GM21526 (cell line): ENCODE results near the gene SLC30A2.
"Not testable (repeated sequence)": the region's sequence is repeated elsewhere in the genome, so short reads cannot be mapped to it uniquely, and the experiment has no call there.

Experiments
- ATAC-seq: cut with Tn5 transposase; IDR thresholded peaks from one replicate; pipeline ENCODE4 v1.9.1; 2021; ENCODE audit warnings: moderate library complexity; ENCODE audit not compliant: unreplicated experiment, low FRiP score

Gene SLC30A2, protein sequence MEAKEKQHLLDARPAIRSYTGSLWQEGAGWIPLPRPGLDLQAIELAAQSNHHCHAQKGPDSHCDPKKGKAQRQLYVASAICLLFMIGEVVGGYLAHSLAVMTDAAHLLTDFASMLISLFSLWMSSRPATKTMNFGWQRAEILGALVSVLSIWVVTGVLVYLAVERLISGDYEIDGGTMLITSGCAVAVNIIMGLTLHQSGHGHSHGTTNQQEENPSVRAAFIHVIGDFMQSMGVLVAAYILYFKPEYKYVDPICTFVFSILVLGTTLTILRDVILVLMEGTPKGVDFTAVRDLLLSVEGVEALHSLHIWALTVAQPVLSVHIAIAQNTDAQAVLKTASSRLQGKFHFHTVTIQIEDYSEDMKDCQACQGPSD

DNA sequence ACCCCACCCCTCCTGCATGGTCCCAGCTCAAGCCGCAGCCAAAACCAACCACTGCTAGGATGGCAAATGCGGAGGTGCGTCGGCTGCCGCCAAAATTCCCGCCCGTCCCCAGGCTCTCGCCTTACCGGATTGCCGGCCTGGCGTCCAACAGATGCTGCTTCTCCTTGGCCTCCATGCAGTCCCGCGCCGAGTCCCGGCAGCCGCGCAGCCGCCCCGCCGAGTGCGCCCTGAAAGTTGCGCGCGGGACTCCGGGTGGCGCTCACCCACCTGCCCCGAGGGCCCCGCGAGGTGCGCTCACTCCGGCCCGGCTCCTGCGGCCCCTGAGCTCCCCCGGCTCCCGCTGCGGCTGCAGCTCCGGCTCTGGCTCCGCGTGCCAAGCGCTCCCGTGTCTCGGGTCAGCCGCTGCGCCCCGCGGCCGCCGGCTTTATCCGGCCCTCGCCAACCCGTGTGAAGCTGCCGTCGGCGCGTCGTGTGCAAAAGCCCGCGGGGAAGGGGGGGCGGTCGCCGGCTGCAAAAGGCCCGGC is at the start of gene SLC30A2:
SLC30A2 (minus strand) TSS at position 397 of the 524 bp plus-strand sequence; CDS start at position 175, 222 bp downstream.
- no peak for ATAC-seq

DNA sequence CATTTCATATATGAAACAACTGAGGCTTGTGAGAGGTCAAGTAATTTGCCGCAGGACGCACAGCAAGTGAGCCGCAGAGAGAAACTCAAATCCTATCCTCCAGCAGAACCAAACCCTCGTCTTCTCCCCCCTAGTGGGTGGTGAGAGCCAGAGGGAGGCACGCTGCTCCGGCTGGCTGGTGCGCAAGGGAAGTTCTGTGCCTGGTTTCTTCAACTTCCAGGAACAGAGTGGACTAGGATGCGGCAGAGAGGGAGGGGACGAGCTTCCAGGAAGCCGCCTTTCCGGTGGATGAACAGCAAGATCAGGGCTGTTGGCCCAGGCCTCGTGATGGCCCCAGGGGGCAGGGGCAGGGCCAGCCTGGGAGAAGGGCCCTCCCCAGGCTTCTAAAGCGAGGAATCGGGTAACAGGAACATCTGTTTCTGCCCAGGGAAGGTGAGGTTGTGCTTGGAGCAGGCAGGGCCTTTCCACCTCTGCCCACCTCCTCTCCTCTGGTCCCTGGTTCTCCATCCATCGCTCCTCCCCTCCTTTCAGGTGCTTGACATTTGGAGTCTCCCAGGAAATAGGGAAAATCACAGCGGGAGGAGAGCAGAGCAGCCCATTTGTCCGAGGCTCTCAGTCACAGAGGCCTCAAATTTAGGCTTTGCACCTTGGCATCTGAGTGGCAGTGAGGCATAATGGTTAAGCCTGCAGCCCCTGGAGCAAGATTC is 48.9 kb upstream of the SLC30A2 start:
- no peak for ATAC-seq

DNA sequence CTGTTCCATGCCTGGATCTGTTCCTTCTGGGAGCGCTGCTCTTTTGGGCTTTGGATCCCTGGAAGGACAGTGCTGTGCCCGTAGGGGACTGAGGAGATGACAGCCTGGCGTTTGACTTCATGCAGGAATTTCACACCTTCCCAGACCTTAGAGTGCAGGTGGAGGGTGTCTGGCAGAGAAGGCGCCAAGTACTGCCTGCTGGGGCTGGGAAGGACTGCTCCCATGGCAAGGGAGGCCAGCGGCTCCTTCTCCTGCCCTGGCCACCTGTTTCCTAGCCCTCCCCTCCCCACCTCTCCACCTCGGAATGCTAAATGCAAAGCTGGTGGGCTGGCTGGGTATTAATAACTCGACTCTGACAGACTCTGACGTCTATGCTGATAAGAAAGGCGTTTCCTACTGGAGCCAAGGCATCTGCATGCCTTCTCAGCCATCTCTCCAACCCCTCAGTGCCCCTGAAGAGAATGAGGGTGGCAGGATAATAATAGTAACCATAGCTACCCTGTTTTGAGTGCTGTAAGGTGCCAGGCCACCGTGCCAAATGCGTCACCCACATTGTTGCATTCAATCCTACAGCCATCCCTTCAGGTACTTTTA is 48.3 kb upstream of the SLC30A2 start:
- ATAC-seq, result no peak

DNA sequence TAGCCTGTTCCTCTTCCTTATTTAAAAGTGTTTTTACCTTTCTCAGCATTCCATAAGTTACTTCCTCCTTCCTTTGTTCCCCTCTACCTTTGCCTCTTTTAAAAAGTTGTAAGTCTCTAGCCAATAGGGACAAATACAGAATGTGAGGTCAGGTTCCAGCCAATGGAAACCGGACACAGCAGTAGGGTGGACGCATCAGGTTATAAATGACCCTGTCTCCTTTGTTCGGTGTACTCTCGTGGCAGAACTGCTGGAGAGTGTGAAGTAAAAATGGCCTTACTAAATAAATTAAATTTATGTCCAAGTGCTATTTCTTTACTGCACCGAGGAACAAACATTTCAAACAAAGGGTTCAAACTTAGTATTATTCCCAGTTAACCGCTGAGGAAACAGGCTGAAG is 47.7 kb upstream of the SLC30A2 start:
- ATAC-seq, result not testable (repeated sequence)

DNA sequence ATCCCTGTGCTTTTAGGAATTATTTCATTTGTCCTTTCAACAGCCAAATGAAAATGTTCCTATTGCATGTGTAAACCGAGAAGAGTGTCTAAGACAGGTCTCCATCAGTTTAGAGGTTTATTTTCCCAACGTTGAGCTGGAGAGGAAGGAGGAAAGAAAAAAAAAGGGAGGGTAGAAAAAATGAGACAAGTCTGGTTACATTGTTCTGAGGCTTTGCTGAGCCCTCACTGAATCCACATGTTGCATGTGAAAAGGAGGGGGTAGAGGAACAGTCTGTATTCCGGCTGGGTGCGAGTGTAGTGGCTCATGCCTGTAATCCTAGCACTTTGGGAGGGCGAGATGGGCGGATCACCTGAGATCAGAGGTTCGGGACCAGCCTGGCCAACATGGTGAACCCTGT is 46.5 kb upstream of the SLC30A2 start:
- no peak for ATAC-seq

DNA sequence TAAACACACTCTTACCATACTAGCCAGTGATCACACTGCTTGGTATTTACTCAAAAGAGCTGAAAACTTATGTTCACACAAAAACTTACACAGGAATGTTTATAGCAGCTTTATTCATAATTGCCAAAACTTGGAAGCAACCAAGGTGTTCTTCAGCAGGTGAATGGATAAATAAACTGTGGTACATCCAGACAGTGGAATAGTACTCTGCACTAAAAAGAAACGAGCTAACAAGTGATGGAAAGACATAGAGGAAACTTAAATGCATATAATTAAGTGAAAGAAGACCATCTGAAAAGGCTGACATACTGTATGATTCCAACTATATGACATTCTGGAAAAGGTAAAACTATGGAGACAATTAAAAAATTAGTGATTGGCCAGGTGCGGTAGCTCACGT is 45.0 kb upstream of the SLC30A2 start:
- no peak for ATAC-seq

DNA sequence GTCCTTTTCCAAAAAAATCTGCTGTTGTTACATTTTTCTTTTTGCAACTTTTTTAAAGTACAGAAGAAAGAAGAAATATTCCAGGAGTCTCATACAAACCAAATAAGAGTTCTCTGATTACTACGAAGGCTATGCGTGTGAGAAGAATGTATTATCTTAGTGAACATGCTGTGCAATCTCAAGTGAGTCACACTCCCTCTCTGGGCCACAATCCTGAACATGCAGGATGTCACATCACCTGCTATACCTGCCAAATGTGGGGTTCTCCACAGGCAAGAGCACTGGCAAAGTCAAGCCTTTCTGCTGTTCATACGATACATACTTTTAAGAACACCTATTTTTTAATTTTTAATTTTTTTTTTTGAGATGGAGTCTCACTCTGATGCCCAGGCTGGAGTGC is 43.2 kb upstream of the SLC30A2 start:
- no peak for ATAC-seq

DNA sequence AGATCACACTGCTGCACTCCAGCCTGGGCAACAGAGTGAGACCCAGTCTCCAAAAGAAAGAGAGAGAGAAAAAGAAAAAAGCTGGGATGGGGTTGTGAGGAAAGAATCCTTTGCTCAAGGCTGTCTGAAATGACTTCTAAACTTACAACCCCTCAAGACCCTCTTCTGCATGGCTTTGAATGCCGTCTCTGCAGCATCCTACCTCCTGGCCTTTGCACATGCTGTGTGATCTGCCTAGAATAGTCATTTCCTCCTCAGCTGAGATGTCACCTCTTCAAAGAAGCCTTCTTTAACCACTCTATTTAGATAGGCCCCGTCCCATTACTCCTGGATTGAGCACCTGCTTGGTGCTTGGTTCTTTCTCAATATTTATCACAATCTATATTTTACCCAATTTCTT is 38.9 kb upstream of the SLC30A2 start:
- ATAC-seq, result no peak

DNA sequence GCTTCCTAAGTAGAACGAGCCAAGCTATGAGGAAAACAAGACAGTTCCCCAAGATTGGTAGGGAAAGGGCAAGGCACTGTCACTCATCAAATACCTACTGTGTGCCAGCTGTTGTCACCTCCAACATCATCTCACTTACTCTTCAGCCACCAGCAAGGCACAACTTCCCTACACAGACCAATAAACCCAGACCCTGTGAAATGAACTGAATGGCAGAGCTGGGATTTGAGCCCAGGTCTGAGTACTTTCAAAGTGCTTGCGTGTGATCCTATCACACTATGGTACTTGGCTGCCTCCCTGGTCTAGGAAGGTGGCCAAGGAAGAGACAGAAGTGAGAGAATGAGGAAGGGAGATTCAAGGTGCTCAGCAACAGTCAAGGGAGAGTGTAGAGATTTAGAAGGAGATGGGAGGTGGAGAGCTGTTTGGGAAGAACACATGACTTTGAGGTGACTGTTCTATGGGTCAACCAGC is 38.2 kb upstream of the SLC30A2 start:
- no peak for ATAC-seq

DNA sequence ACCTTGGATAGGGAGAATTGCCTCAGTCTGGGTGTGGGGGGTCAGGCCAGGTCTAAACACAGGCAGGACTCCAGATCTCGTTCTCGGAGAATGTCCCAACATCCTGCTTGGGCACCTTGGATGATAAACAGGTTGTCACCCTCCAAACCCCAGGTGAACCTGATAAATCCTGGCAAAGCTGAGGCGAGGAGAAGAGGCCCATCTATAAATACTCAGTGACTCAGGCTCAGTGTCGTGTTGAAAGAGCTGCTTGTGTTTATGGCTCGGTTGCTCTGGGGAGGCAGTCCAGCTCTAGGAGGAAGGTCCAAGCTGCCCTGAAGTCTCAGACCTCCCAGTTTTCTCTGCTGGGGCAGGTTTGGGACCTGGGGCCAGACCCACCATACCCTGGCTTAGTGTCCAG is 37.3 kb upstream of the SLC30A2 start:
- ATAC-seq, result no peak

DNA sequence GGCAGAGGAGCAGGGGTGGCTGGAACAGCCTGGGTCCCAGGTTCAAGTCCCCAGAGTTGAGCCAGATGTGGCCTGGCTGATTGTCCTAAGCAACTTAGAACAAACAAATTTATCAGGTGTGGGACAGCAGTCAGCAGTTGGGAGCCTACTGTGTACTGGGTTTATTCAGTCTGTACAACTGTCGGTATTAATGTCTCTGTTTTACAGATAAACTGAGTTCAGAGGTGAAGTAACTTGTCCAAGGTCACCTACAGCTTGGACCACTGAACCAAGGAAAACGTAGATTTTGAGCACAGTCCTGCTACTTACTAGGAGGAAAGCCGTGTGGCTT is 36.1 kb upstream of the SLC30A2 start:
- no peak for ATAC-seq

DNA sequence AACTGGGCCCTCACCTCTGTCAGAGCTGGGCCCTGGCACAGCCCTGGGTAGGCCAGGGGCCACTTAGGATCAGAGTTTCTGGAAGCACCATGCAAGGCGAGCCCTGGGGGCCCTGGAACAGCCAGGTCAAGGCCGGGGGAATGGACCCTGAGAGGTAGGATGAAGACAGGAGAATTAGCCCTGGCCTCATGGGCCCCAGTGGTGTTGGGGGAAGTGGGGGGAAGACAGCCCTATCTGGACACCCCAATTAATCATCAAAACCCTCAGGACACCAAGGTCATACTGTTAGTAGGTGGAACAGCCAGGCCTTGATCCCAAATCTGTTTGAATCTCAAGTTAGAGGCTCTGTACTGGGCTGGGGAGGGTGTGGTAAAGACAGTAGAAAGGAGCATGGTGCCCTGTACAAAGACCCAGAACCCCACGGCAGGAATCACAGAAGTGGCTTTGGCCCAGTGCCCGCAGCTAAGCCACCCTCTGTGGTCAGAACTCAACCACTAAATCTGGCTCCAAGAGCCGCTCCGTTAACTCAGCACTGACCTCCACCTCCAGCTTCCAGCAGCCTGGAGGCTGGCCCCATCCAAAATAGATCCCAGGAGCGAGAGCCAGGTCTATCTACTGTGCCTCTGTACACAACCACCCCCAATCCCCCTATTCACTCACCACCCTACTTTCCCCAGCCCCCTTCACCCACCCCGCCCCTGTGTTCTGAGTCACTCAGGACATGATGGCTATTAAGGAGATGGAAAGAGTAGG is 35.5 kb upstream of the SLC30A2 start:
- ATAC-seq, result no peak

DNA sequence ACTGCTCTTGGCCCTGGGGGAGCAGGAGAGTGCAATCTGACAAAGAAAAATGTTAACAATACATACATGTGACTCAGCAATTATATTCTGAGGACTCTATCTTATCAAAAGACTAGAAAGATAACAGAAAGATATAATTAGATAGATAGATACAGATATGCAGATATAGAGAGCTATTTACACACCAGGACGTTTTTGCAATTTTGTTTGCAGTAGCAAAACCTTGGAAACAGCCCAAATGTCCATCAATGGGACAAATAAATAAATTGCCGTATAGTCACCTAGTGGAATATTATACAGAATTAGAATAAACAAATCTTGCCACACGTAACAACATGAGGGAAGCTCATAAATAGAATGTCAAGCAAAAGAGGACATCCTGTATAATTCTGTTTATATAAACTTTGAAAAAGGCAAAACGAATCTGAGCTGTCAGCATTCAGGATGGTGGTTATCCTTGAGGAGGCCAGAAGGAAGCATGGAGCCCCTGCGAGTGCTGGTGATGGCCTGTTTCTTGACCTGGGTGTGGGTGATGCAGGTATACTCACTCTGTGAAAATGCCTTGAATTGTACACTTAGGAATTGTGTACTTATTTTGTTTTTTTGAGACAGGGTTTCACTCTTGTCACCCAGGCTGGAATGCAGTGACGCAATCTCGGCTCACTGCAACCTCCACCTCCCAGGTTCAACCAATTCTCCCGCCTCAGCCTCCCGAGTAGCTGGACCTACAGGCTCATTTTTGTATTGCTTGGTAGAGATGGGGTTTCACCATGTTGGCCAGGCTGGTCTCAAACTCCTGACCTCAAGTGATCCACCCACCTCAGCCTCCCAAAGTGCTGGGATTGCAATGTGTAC is 34.3 kb upstream of the SLC30A2 start:
- no peak for ATAC-seq

DNA sequence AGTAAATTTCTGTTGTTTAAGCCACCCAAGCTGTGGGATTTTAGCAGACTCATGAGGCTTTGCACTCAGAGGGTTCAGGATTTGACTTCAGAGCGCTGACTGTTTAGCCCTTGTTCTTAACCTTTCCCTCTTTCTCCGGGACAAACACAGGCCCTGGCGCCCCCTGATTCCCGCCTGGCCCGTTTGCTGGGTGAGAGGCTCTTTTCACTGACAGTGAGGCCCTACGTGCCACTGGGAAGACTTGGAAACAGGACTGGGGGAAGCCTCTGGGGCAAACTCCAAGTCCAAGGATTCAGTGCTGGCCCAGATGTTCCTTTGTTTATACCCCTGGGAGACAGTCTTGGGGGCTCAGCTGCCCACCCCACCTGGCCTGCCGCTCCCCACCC is 33.3 kb upstream of the SLC30A2 start:
- no peak for ATAC-seq

DNA sequence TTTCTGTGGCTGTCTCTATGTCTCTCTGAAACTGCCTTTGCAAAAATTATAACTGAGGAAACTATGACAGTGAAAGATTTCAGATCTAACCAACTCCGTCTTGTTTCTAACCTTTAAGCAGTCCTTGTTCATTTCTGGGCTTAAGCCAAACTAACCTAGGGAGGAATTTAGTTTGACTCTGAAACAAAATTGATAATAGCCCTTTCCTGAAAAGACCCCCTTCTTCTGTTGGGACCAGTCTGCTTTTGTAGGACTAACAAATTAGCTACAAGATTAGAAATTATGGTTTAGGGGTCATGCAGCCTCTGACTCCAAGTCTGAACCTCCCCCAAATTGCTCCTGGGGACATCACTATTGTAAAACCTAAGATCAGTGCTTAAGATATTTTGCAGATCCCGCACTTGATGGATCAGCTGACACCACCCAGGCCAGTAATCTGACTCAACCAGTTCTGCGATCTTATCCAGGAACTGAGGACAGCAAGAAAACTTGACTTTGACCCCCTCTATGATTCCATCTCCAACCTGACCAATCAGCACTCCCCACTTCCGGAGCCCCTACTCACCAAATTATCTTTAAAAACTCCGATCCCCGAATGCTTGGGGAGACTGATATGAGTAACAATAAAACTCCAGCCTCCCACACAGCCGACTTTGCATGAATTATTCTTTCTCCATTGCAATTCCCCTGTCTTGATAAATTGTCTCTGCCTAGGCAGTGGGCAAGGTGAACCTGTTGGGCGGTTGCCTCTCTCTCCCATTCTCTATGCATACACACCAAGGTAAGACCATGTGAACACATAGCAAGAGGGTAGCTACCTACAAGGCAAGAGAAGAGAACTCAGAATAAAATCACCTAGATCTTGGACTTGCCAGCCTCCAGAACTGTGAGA is 32.6 kb upstream of the SLC30A2 start:
- no peak for ATAC-seq

DNA sequence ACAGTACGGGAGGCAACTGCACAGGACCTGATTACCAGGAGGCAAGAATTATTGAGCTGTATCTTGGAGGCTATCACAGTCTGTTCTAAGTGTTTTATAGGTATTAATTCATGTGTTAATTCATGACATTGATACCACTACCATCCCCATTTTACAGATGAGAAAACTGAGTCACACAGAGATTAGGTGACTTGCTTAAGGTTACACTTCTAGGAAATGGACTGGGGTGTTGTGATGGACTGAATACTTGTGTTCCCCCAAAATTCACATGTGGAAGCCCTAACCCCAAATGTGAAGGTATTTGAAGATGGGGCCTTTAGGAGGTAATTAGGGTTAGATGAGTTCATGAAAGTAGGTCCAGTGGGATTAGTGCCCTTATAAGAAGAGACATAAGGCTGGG is 31.6 kb upstream of the SLC30A2 start:
- no peak for ATAC-seq

DNA sequence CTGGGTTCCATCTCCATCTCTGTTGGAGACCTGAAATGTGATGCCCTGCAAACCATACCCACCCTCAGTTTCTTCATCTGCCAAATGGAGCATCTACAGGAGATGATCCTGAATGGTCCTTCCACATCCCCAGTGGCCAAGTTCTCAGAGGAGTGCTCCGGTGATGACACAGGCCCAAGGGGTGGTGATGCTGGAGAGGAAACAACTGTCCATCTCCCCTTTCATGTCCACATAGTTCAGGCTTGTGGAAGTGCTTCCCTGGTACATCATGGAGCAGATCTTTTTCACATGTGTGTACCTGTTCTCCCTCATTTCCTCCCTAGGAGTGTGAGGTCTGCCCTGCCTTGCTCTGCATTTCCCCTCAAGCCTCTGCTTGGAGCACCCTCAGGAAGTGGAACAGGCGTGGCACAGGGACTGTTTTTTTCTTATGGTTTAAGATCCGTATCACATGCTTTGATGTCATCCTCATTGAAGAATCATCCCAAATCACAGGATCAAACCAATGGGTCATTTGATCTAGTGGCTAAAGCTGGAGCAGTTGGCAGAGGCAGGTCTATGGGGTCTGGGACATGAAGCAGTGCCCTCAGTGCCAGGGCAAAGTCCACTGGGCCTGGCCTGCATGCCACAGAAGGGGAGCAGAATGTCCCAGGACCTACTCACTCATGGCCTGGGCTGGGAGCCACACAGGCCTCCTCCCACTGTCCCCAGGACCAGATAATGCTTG is 29.7 kb upstream of the SLC30A2 start:
- ATAC-seq, result no peak

DNA sequence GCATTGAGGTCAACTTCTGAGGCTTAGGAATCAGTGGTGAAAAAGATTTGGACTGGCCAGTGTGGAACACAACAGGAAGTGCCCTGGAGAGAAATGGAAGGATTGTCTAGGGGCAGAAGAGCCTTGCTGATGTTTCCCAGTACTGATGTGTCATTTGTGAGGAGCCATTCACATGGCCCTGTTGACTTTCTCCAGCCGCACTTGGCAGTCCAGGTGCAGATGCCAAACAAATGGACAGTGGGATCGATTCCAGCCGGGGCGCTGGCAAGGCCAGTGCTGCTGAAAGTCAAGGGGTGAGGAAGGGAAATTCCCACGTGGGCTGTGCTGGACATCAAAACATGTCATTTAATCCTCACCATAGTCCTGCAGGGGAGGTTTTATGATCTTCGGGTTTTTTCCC is 26.4 kb upstream of the SLC30A2 start:
- ATAC-seq, result no peak
